Testis (tissue), 2 donors: ENCODE data around the gene FGB.

ENCODE experiments used
- CTCF ChIP-seq, 3 experiments: fragments of 450-650 bp in 2 of 3; fragments of 200-600 bp in 1 of 3; sonication (generic) in 1 of 3; IDR thresholded peaks; one replicate each; pipeline ENCODE4 v1.5.1; 2016 to 2019; ENCODE audit warnings: antibody characterized with exemption in 3 of 3, mild to moderate bottlenecking in 2 of 3, moderate library complexity in 1 of 3
- POLR2A ChIP-seq: fragments of 450-650 bp; IDR thresholded peaks from one replicate; pipeline ENCODE4 v1.6.1; 2017; ENCODE audit warnings: antibody characterized with exemption, mild to moderate bottlenecking, moderate library complexity

- TF ChIP-seq POLR2A (no peak), CTCF (IDR thresholded peaks at IDR 0.05) (no peak)
These were observed 1.5 kb downstream of the FGB start for GRCh38 chr4:154564311-154564710.
